Hepatic stellate cell (primary cell): ENCODE results near the gene THAP11.
A peak's percentile ranks its signal among the peaks of the same experiment; 100 is the strongest.

ENCODE experiments used
- DNase-seq: peaks from one replicate; pipeline ENCODE4 v3.0.0; 2011; ENCODE audit warnings: low spot score

The THAP11 gene

DNA sequence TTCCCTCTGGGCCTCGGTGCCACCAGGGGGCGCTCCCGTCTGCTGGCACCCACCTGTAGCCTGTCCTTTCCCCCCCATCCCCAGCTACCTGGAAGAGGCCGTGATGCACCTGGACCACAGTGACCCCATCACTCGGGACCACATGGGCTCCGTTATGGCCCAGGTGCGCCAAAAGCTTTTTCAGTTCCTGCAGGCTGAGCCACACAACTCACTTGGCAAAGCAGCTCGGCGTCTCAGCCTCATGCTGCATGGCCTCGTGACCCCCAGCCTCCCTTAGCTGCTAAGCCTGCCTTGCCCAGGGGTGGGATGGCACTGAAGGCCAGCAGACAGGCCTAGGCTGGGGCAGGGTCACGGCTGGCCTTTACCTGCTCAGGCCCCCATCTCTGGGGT is 41.7 kb downstream of the THAP11 start:
- DNase-seq: peak; percentile 89

GRCh38 chr16:67884684-67885083 is 42.6 kb downstream of the THAP11 start, which contains the start of gene NRN1L:
Gene NRN1L, plus strand, starts transcription at chr16:67884885. Its CDS starts 19 bp downstream, at chr16:67884904.
- peak; percentile 95 for DNase-seq

DNA sequence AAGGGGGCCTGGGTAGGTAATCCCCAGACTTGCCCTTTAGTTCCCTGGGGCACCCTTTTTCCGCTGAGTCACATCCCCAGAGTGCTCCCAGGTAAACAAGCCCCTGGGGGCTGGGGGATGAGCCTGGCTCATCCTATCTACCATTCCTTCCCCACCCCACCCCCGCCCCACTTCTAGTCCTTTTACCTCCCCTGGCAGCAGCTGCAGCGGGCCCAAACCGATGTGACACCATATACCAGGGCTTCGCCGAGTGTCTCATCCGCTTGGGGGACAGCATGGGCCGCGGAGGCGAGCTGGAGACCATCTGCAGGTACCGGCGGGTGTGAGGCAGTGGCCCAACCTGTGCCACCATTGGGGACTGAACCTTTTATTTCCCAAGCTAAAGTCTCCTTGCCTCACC is 43.4 kb downstream of the THAP11 start:
- DNase-seq: no peak

- DNase-seq: no peak
Measured at GRCh38 chr16:67885976-67886375, 43.9 kb downstream of the THAP11 start.

GRCh38 chr16:67886387-67886786 is 44.3 kb downstream of the THAP11 start:
- no peak for DNase-seq

GRCh38 chr16:67888331-67888730 is 46.2 kb downstream of the THAP11 start:
- DNase-seq: no peak

- DNase-seq: no peak
Measured at GRCh38 chr16:67892375-67892774, 50.3 kb downstream of the THAP11 start.

GRCh38 chr16:67892899-67893742 is 51.0 kb downstream of the THAP11 start, which contains the start of gene PSKH1:
Gene PSKH1, plus strand, starts transcription at chr16:67893254. Its CDS starts 15,496 bp downstream, at chr16:67908750.
- DNase-seq: peak; percentile 99
